Mucosa of gallbladder (tissue), 1 donor: ENCODE measurements around the gene IFT52. TPM values are rescaled to one million over a fixed set of nuclear protein-coding genes. Genes with fewer than 3 reads are reported as not detected.

ENCODE experiments used
- DNase-seq: peaks from one replicate; pipeline ENCODE4 v3.0.0-alpha.2; 2020; ENCODE audit warnings: low spot score
- total RNA-seq: library from RNA; stranded (reverse); gene quantifications from one replicate; pipeline ENCODE4 v1.2.1, GENCODE V29; 2021
- donor health status: DM: no; HTN: no; CAD: no.

The IFT52 gene, protein sequence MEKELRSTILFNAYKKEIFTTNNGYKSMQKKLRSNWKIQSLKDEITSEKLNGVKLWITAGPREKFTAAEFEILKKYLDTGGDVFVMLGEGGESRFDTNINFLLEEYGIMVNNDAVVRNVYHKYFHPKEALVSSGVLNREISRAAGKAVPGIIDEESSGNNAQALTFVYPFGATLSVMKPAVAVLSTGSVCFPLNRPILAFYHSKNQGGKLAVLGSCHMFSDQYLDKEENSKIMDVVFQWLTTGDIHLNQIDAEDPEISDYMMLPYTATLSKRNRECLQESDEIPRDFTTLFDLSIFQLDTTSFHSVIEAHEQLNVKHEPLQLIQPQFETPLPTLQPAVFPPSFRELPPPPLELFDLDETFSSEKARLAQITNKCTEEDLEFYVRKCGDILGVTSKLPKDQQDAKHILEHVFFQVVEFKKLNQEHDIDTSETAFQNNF
- 23.5 TPM for total RNA-seq

DNA sequence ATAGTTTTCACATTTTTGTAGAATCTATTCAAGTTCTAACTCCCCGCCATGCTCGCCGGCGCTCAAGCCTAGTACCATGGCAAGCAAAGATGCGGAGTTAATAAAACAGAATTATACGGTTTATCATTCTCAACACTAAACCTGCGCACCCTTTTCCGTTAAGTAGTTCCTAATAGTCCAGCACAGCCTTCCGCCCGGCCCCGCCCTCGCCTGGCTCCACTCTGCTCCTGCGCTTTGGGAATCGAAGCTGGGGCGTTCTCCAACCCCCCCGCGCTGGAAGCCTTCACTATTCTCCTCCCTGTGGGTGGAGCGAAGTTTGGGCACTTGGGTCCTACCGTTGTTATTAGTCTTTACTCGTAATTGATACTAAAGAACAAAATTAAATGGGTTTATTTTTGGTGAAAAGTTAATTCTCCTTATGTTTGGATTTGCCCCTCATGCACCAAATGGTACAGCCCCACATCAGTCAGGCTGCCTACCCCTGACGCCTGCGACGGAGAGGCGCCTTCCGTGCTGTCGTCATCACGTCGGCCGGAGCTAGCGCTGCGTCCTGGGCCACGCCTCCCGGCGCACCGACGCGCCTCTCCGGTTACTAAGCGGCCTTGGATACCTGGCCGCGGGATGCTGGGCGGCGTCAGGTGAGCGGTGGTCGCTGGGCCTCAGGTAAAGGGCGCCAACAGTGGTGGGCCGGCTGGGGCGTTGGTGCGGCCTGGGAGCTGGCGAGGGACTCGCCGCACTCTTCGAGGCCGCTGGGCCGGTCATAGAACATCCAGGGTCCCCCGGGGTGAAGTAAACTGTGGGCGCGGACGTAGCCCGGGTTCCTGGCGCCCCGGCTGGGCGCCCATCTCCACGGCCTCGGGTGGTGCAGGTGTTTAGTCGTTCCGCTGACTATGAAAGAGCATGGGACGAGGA lies at the start of gene IFT52:
TSS of gene IFT52 (plus strand) at position 546 of the 912 bp plus-strand sequence. CDS start 3,762 bp downstream, outside the sequence.
- DNase-seq: peak; percentile 93

DNA sequence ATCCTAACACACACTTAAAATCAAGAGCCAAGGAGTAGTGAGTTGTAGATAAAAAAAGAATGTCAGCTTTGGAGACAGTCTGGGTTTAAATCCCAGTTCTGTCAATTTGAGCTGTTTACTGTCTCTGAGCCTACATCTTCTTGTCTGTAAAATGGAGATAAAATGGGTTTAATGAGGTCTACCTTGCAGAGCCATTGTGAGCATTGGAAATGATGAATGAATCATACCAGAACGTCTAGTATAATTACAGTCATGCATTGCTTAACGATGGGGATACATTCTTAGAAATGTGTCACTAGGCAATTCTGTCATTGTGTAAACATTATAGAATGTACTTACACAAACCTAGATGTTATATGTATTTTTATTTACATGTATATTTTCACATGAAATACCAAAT lies 49.5 kb upstream of the IFT52 start:
- DNase-seq: no peak

DNA sequence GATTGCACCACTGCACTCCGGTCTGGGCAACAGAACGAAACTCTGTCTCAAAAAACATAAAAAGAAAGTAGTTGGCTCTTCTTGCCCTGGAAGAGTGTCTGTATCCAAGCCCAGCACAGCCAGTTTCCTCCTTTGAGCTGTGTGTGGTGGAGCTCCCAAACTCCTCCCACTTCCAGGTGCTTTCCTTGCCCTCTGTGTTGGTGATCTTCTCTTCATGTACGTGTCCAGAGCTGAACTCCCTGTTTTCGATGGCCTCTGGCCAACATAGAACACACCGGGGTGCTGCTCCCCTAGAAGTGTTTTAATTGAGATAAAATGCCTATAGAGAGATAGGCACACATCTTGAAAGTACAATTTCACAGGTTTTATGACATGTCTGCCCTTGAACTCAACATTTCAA lies 48.6 kb upstream of the IFT52 start:
- no peak for DNase-seq

DNA sequence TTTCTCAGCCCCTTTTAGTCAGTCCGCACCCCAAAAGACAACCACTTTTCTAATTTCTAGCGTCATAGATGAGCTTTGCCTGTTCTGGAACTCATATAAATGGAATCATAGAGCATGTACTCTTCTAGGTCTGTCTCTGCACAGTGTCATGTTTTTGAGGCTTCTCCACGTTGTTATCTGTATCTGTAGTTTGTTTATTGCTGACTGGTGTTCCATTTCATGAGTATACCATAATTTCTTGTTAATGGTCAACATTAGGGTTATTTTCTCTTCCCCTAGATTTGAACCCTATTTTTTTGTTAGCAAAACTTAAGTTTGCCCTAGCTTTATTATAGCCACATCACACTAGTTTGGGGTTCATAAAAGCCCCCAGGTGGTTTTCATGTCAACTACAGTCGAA lies 48.1 kb upstream of the IFT52 start:
- no peak for DNase-seq

DNA sequence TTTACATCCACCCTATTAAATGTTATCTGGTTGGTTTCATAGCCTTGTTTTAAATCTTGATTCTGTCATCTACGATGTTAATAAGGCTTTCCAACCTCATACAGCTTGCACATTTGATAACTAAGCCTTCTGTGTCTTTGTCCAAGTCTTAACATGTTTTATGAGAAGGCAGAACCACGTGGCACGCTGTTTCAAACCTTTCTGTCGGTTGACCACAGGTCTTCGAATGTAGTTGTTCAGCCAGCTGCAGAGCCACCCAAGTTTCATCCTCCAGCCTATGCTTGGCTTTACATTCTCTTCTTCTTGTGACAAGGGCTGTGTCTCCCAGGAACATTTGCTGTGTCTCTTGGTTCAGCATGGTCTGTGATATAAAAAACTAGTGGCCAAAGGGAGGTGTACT lies 47.6 kb upstream of the IFT52 start:
- DNase-seq: no peak

DNA sequence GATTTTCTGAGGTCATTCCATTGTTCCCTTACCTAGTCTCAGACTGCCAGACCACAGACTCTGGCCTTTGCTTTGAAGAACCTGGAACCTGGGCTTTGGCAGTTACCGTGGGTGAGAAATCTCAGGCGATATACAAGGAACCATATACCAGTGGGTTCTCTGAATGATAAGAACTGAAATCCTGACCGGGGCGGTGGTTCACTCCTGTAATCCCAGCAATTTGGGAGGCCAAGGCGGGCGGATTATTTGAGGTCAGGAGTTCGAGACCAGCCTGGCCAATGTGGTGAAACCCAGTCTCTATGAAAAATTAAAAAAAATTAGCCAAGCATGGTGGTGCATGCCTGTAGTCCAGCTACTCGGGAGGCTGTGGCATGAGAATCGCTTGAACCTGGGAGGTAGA lies 46.2 kb upstream of the IFT52 start:
- DNase-seq: no peak

DNA sequence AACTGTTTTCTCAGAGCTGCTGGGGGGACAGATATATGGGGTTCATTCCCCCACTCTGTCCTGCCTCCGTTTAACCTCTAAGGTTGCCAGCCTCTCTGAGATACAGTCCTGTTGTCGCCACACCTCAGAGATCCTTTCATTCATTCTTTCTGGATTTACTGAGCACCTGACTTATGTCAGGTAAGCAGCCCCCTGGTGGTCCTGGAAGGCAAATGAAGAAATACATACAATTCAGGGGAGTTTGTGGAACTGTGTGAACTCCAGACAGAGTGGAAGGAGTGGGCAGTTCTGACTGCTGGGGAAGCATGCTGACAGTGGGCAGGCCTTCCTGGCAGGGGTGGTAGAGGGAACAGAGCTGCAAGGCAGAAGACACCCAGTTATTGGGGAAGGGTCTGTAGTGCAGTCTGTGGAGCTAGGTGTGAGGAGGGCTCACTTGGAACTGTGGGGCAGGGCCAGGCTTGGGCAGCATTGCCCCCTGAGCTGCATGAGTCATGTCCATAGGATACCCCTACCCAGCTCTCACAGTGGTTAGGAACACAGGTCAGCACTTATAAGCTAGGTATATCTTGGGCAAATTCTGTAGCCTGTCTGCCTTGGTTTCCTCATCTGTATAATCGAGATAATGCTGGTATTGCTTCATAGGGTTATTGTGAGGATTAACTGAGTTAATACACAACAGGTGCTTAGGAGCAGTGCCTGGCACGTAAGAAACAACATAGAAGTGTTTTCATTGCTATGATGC lies 44.7 kb upstream of the IFT52 start:
- no peak for DNase-seq

DNA sequence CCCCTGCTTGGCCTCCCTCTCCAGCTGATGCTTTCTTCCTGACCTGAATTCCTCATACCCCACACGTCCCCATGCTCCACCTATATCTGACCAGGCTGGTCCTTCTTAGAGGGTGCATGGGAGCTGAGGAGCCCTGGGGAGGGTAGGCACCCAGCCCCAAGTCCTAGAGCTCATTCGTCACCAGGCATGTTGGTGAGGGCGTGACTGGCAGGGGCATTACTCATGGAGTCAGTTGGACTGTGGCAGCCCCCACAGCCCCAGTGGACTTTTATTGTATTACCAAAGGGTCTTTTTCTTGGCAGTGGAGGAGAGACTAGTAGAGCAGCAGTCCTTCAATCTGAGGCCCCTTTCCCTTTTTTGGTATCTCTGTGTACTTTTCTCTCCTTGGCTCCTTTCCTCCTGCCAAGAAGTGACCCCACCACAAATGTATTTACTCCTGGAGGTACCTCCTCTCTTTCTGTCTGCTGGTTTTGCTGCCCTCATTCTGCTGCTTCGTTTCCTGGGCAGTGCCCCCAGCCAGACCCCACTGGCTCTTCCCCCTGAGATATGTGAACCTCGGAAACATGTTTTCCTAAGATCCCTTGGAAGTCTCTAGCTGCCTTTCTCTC lies 42.4 kb upstream of the IFT52 start:
- no peak for DNase-seq

- DNase-seq: no peak
These were observed 41.2 kb upstream of the IFT52 start for GRCh38 chr20:43549416-43550065.

- no peak for DNase-seq
These were observed 40.3 kb upstream of the IFT52 start for GRCh38 chr20:43550456-43550855.

- DNase-seq: no peak
These were observed 36.4 kb upstream of the IFT52 start for GRCh38 chr20:43554369-43554768.

DNA sequence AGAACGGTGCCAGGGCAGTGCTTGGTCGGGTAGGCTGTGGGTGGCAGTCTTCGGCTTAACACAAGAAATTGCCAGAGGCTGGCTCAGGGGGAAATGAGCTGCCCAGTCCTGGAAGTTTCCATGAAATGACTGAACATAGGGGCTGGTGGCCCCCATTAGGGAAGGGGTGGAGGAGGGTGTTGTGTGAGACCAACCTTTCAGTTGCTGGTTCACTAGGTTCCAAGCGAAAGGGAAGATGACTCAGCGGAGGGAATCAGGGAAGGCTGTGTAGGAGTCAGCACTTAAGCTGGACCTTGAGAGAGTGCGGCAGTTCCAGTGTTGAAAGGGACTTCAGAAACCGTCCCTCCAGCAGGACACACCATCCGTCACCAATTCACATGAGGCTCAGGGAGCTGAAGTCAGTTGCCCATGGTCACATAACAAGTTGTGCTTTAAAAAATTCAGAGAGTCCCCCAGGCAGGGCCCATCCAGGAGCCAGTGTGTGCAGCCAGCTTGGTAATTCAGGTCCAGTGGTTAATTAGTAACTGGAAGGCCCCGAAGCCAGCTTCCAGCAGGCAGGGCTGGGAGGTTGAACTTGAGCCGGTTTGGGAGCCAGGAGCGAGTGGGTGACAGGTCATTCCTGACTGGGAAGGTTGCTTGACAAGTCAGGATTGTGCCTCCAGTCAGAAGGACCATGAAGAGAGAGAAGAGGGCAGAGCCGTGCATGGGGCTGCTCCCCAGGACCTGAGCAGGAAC lies 32.2 kb upstream of the IFT52 start, which contains the start of gene SGK2:
TSS of gene SGK2 (plus strand) at position 616 of the 735 bp plus-strand sequence. CDS start 7,469 bp downstream, outside the sequence.
- DNase-seq: peak; percentile 83

DNA sequence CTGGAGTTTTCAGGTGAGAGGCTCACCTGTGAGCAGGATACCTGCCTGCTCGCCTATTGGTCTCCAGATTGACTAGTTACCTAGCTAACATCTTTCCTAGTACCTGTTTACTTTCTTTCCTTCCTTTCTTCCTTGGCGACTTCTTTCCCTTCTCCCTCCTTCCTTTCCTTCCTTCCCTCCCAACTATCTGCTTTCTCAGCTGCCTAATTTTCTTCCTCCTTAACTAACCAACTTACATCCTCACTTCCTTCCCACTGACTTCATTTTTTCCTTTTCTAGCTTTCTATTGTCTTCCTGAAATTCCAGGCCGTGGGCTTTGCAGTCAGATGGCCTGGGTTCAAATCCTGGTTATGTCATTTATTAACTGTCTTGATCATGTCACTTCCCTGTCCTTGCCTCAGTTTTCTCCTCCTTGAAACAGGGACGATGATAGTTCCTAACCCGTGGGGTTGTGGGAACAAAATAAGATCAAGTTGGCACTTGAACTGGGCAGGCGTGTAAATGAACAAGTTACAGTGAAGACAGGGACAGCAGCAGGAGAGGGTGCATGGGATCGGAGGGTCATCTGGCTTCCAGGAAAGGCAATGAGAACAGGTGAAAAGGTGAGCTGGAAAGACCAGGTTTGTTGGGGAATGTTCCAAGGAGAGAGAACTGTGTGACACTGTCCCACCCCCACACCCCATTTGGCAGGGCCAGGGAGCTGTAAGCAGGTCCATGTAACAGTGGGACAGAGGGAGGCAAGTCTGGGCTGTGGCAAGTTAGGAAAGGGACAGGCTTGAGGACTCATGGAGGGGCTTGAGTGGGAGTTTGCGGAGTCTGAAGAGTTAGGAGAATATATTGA lies 31.4 kb upstream of the IFT52 start:
- DNase-seq: no peak

DNA sequence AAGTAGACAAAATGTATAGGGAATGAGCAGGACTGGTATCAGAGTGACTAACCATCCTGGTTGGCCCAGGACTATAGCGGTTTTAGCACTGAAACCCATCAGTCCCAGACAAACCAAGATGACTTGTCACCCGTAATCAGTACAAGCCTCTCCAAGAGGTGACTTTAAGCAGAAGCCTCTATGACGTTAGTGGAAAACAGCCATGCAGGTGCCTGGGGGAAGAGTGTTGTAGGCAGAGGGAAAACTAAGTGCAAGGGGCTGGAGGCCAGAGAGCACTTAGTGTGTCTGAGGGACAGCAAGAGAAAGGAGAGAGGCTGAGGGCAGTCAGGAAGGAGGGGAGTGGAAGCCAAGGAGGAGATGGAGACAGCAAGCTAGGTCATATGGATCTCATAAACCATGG lies 29.8 kb upstream of the IFT52 start:
- no peak for DNase-seq

- no peak for DNase-seq
These were observed 27.3 kb upstream of the IFT52 start for GRCh38 chr20:43563429-43563828.

DNA sequence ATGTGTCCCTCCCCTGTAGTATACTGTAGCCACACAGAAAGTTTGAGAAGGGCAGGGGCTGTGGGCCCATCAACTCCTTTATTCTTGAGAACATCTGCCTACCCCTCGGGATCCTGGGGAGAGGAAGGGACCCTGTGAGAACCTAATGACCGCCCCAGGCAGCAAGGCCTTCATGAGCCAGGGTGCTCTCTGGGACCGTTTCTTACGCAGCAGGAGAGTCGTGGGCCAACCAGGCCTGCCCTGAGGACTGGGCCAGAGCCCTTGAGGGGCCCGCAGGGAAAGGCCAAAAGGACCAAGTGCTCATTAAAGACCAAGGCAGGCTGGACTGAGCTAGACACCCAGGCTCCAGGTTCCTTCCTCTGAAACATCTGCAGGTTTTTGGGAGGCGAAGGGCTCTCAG lies 26.7 kb upstream of the IFT52 start:
- no peak for DNase-seq

DNA sequence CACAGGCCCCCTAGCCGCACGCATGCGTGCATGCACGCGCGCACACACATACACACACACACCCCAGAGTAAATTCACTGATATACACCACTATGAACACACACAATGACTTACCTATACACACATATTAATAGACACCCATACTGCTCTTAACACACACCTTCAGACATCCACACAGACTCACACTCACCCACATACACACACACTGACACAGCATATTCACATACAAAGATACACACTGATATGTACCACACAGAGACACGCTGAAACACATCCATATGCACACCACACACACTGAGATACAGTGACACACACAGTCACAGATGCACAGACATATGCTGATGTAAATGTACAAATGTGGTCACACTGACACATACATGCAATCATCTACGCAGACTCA lies 26.3 kb upstream of the IFT52 start:
- DNase-seq: no peak

DNA sequence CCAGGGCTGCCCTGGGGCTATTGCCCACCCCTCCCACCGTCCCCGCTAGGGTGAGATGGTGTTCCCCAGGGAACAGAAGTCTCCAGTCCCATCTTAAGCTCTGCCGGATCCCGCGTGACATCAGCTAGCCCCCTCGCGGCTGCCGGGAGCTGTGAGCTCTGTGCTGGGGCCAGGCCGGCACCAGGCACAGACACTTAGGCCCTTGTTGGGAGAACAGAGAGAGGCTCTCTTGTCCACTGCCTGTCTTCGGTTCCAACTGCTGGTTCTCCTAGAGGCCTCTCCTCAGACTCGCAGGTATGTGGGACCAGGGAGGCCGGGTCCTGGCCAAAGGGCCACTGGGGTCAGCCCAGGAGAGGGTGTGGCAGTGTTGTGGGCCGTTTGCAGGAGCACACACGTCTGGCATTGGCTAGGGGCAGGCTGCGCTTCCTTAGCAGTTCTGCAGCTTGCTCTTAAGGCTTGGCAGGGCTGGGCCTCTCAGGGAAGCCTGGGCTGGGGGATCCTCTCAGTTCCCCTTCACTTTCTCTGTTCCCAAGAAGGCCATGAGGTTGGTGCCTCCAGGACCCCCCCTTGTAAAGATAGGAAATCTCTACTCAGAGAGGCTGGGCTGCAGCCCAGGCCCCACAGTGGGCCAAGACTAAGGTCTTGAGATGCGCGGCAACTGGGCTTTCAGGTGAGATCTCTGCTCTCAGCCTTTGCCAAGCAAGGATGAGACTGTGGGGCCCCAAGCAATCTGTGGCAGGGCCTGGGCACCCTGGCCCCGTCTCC lies 25.6 kb upstream of the IFT52 start:
- no peak for DNase-seq

GRCh38 chr20:43565758-43566104 lies 25.0 kb upstream of the IFT52 start:
- DNase-seq: no peak
